Lower lobe of right lung (tissue), 2 donors: ENCODE data around the gene NRXN3. TPM values are rescaled to one million over a fixed set of nuclear protein-coding genes. Genes with fewer than 3 reads are reported as not detected.

ENCODE experiments used
- ATAC-seq, 2 donors: fragments of 200-7000 bp; cut with Tn5 transposase; one replicate each; pipeline ENCODE4 v1.9.1; 2020 to 2022; ENCODE audit warnings: mild to moderate bottlenecking in 2 of 2, moderate library complexity in 2 of 2
- DNase-seq: peaks from one replicate; pipeline ENCODE4 v3.0.0-alpha.2; 2020
- H3K27ac ChIP-seq: fragments of 200-600 bp; one replicate; pipeline ENCODE4 v1.8.0; 2022
- H3K27me3 ChIP-seq: fragments of 200-600 bp; one replicate; pipeline ENCODE4 v1.8.0; 2022; ENCODE audit warnings: low read depth
- H3K36me3 ChIP-seq: fragments of 200-600 bp; one replicate; pipeline ENCODE4 v1.8.0; 2022; ENCODE audit warnings: mild to moderate bottlenecking
- H3K4me1 ChIP-seq: fragments of 200-600 bp; one replicate; pipeline ENCODE4 v1.8.0; 2022
- H3K4me3 ChIP-seq: fragments of 200-600 bp; one replicate; pipeline ENCODE4 v1.8.0; 2022; ENCODE audit warnings: mild to moderate bottlenecking
- H3K9me3 ChIP-seq: fragments of 200-600 bp; one replicate; pipeline ENCODE4 v1.8.0; 2022
- intact Hi-C: fragments of 100-400 bp; cut with DNase I; formaldehyde crosslinking; loops from one replicate; pipeline ENCODE4 v1.11.0; 2022
- total RNA-seq: library from RNA; stranded (reverse); fragmentation: NEBNext Ultra II Directional; extraction: Animal tissue kit (Norgen Biotek cat#: 25700); gene quantifications from one replicate; pipeline ENCODE4 v1.2.1, GENCODE V29; 2021
- TF ChIP-seq, protein P1 (sequence below): fragments of 200-600 bp; IDR thresholded peaks from one replicate; pipeline ENCODE4 v1.8.0; 2022; ENCODE audit warnings: antibody characterized with exemption, mild to moderate bottlenecking
- donor health status: DM: no; HTN: yes; CAD: no; lungs with severe emphysema.

NRXN3 gene
- total RNA-seq, 1 donor from 2014 or later = 9.0 TPM

DNA sequence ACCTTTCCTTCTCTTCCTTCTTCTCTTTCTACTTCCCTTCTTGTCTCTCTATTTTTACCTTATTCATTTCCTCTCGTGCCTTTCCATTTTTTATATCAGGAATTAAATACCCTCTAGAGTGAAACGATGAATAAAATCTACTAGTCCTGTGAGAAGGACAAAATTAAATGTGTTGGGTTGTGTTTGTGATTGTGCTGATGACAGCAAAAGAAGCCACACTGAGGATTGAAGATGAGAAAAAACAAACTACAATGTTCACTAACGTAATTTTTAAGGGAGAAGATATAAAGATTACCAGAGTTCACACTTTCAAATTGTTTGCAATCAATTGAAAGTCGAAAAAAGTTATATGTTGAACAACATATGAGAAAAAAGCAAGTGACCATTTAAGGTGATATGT is 1029.0 kb downstream of the NRXN3 start:
- Histone ChIP-seq H3K4me3 (no peak overlapping the region), H3K27ac (no peak overlapping the region), H3K27me3 (no peaks in the 10 kb centered on the region), H3K36me3 (no peaks in the 10 kb centered on the region), H3K9me3 (no peaks in the 10 kb centered on the region), H3K4me1 (no peaks in the 10 kb centered on the region)
- intact Hi-C loops = no loop called here
- no peak for DNase-seq
- no peak for ATAC-seq
- TF ChIP-seq, protein P1, sequence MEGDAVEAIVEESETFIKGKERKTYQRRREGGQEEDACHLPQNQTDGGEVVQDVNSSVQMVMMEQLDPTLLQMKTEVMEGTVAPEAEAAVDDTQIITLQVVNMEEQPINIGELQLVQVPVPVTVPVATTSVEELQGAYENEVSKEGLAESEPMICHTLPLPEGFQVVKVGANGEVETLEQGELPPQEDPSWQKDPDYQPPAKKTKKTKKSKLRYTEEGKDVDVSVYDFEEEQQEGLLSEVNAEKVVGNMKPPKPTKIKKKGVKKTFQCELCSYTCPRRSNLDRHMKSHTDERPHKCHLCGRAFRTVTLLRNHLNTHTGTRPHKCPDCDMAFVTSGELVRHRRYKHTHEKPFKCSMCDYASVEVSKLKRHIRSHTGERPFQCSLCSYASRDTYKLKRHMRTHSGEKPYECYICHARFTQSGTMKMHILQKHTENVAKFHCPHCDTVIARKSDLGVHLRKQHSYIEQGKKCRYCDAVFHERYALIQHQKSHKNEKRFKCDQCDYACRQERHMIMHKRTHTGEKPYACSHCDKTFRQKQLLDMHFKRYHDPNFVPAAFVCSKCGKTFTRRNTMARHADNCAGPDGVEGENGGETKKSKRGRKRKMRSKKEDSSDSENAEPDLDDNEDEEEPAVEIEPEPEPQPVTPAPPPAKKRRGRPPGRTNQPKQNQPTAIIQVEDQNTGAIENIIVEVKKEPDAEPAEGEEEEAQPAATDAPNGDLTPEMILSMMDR = no peak

DNA sequence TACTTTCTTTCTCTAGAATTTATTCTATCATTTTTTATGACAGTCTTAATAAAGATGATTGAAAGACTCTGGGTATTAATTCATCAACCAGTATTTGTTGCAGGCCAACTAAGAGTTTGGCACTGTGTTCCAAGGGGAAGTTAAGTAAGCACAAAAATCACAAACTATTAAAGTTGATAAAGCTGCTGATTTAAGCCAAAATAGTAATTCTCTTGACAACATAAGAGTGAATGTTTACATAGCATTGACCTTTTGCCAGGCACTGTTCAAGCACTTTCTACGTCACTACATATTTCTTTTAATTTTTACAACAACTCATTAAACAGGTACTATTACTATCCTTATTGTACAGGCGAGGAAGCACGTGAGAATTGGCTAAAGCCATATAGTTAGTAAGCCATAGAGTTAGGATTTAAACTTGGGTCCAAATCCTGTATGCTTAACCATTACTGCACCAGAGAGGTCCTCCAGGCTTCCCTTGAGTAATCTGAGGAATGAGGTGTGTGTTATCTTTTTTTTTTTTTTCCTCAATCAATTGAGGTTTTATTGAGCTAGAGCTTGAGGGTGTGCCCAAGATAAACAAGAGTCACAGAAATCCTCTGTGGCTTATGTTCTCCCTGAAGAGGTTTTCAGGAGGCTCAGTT is 1031.5 kb downstream of the NRXN3 start:
- peak; percentile 21 to 42 for ATAC-seq
- H3K36me3 ChIP-seq = no peaks in the 10 kb centered on the region
- TF ChIP-seq, protein P1 = no peak
- H3K4me3 ChIP-seq = no peak overlapping the region
- no peaks in the 10 kb centered on the region for H3K9me3 ChIP-seq
- no peaks in the 10 kb centered on the region for H3K27me3 ChIP-seq
- DNase-seq = no peak
- intact Hi-C loops = no loop called here
- no peak overlapping the region for H3K27ac ChIP-seq
- H3K4me1 ChIP-seq = no peaks in the 10 kb centered on the region

DNA sequence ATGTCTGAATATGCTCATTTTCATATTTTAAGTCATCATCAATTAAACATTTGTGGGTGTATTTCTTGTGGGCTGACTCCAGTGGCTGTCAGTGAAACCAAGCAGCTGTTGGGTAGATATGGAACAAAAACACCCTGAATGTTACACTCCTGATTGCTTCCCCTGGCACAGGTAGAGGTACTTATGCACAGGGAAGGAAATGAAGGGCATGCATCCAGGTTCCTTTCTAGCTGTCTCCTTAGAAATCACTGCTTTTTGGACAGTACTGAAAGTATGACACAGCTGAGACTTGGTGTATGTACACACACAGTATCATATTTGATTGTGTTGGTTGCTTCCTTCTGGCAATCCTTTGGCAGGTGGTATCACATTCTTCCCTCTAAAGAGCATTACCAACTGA is 1034.4 kb downstream of the NRXN3 start:
- no peak overlapping the region for H3K27ac ChIP-seq
- intact Hi-C loops = no loop called here
- TF ChIP-seq, protein P1 = no peak
- no peaks in the 10 kb centered on the region for H3K4me1 ChIP-seq
- no peak for ATAC-seq
- H3K27me3 ChIP-seq = no peaks in the 10 kb centered on the region
- no peaks in the 10 kb centered on the region for H3K9me3 ChIP-seq
- H3K4me3 ChIP-seq = no peak overlapping the region
- DNase-seq = no peak
- H3K36me3 ChIP-seq = no peaks in the 10 kb centered on the region

DNA sequence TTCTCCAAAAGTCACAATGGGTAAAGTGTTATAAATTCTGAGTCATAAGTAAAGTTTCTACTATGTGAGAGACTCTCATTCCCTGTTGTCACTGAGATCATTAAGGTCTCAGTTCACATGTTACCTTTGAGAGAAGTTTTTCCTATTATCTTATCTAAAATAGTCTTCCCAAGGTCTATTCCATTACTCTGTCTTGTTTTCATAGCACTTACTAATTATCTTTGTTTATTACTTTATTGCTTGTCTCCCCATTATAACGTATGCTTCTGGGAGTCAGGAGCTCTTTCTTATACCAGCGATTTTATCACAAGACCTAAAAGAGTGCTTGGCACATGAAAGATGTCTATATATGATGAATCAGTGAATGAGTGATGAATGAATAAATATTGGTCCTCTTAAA is 1039.2 kb downstream of the NRXN3 start:
- Histone ChIP-seq H3K27me3 (no peaks in the 10 kb centered on the region), H3K36me3 (no peaks in the 10 kb centered on the region), H3K27ac (no peak overlapping the region), H3K4me1 (no peaks in the 10 kb centered on the region), H3K4me3 (no peak overlapping the region), H3K9me3 (no peaks in the 10 kb centered on the region)
- TF ChIP-seq, protein P1 = no peak
- DNase-seq = no peak
- intact Hi-C loops = no loop called here
- no peak for ATAC-seq

DNA sequence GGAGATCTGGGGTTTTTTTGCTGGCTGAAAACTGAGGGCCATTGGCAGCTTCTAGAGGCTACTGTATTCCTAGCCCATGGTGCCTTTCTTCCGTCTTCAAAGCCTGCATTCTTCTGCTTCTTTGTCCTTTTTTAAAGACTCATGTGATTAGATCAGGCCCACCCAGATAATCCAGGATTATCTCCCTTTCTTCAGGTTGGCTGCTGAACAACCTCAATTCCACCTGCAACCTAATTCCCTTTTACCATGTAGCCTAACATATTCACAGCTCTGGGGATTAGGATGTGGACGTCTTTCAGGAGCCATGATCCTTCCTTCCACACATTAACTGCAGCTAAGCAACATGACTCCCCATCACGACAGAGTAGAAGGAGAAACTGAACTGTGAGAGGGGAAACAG is 1055.6 kb downstream of the NRXN3 start:
- DNase-seq (no peak), ATAC-seq (no peak)
- Histone ChIP-seq H3K36me3 (no peaks in the 10 kb centered on the region), H3K27ac (no peak overlapping the region), H3K9me3 (peaks cover 3% of the 10 kb centered on the region), H3K4me3 (no peak overlapping the region), H3K27me3 (no peaks in the 10 kb centered on the region), H3K4me1 (no peaks in the 10 kb centered on the region)
- intact Hi-C loops = no loop called here
- TF ChIP-seq, protein P1 = no peak
